H1 (cell line): Measurements from ENCODE around the gene ADAMTS16. TPM values are rescaled to one million over a fixed set of nuclear protein-coding genes. Genes with fewer than 3 reads are reported as not detected.

Experiments used
- CTCF ChIA-PET: fragments of 300-600 bp; sonication (Branson Sonifier 250); formaldehyde crosslinking; loops from one replicate; lab custom pipeline; 2021; ENCODE audit not compliant: partially characterized antibody; lab: Charles Lee
- POLR2A ChIA-PET: fragments of 300-600 bp; sonication (Branson Sonifier 250); formaldehyde crosslinking; loops from one replicate; lab custom pipeline; 2021; ENCODE audit warnings: inconsistent platforms; ENCODE audit not compliant: partially characterized antibody; lab: Charles Lee
- DNase-seq, 2 experiments: peaks; one replicate each; pipeline versions ENCODE4 v3.0.0 to v3.0.0-alpha.2; 2010 to 2022; ENCODE audit warnings: low spot score in 2 of 2, low read depth in 1 of 2, mixed read lengths in 1 of 2
- FAIRE-seq: peaks from 2 replicates; lab custom pipeline; 2011; peaks lifted over from hg19 to GRCh38; lab: Jason Lieb, UNC
- H2AFZ ChIP-seq: 2 replicates; pipeline ENCODE4 v1.8.1; 2012; ENCODE audit warnings: low read length, inconsistent platforms
- H2AK5ac ChIP-seq: 2 replicates; pipeline ENCODE4 v1.6.1; 2013; ENCODE audit warnings: low read depth, low read length
- H2BK120ac ChIP-seq: replicated peaks from 2 replicates; pipeline ENCODE3; 2013; ENCODE audit warnings: low read depth, low read length, inconsistent platforms
- H2BK12ac ChIP-seq: 2 replicates; pipeline ENCODE4 v1.6.1; 2013; ENCODE audit warnings: low read depth, low read length
- H2BK15ac ChIP-seq: 2 replicates; pipeline ENCODE4 v1.6.1; 2013; ENCODE audit warnings: low read length
- H2BK20ac ChIP-seq: 2 replicates; pipeline ENCODE4 v1.6.1; 2013; ENCODE audit warnings: low read length
- H2BK5ac ChIP-seq: 2 replicates; pipeline ENCODE4 v1.6.1; 2013; ENCODE audit warnings: low read depth, low read length
- H3K14ac ChIP-seq: 2 replicates; pipeline ENCODE4 v1.6.1; 2013; ENCODE audit warnings: inconsistent platforms; ENCODE audit not compliant: insufficient read length
- H3K18ac ChIP-seq: 2 replicates; pipeline ENCODE4 v1.6.1; 2013; ENCODE audit warnings: low read length; ENCODE audit errors: extremely low read depth
- H3K23ac ChIP-seq: 2 replicates; pipeline ENCODE4 v1.6.1; 2013; ENCODE audit warnings: inconsistent platforms; ENCODE audit not compliant: insufficient read length
- H3K23me2 ChIP-seq: 2 replicates; pipeline ENCODE4 v1.6.1; 2013; ENCODE audit warnings: low read depth, low read length
- H3K27ac ChIP-seq: 2 replicates; pipeline ENCODE4 v1.6.1; 2011; ENCODE audit warnings: low read depth, low read length, inconsistent platforms
- H3K27me3 ChIP-seq, 4 experiments: replicated peaks in 1 of 4; 1 replicate in 1 of 4; 2 replicates in 3 of 4; pipeline versions ENCODE4 v1.6.1 to v1.8.1; 2011 to 2013; ENCODE audit warnings: low read length in 3 of 4, mild to moderate bottlenecking in 3 of 4, inconsistent platforms in 2 of 4, mixed read lengths in 2 of 4, moderate library complexity in 1 of 4; ENCODE audit not compliant: control insufficient read depth in 3 of 4, insufficient read depth in 3 of 4; ENCODE audit errors: extremely low read depth in 1 of 4
- H3K36me3 ChIP-seq, 4 experiments: 2 replicates each; pipeline versions ENCODE4 v1.6.1 to v1.8.1; 2011 to 2013; ENCODE audit warnings: mild to moderate bottlenecking in 4 of 4, low read length in 3 of 4, moderate library complexity in 2 of 4, control low read depth in 1 of 4, inconsistent platforms in 1 of 4; ENCODE audit not compliant: insufficient read depth in 4 of 4, control insufficient read depth in 2 of 4
- H3K4ac ChIP-seq: replicated peaks from 2 replicates; pipeline ENCODE3; 2013; ENCODE audit warnings: low read length, low read depth, mixed read lengths, inconsistent platforms; ENCODE audit not compliant: insufficient read length
- H3K4me1 ChIP-seq, 4 experiments: replicated peaks in 1 of 4; 1 replicate in 1 of 4; 2 replicates in 3 of 4; pipeline versions ENCODE4 v1.6.1 to v1.8.1; 2011 to 2013; ENCODE audit warnings: low read length in 3 of 4, inconsistent platforms in 2 of 4, mixed read lengths in 1 of 4; ENCODE audit not compliant: insufficient read depth in 4 of 4, control insufficient read depth in 3 of 4
- H3K4me2 ChIP-seq, 2 experiments: 2 replicates each; pipeline versions ENCODE4 v1.6.1 to v1.8.1; 2011 to 2013; ENCODE audit warnings: low read depth in 2 of 2, low read length in 2 of 2, control low read depth in 1 of 2, inconsistent platforms in 1 of 2, mild to moderate bottlenecking in 1 of 2; ENCODE audit not compliant: insufficient read depth in 1 of 2
- H3K4me3 ChIP-seq, 4 experiments: fragments of 200-600, 300-600 bp in 1 of 4; sonication (generic), shearing (Covaris generic), sonication (Bioruptor Twin) in 1 of 4; 2 replicates each; pipeline versions ENCODE4 v1.5.1 to v1.8.1; 2011 to 2016; ENCODE audit warnings: low read length in 4 of 4, low read depth in 3 of 4, control low read depth in 2 of 4, inconsistent platforms in 2 of 4, mild to moderate bottlenecking in 2 of 4, mixed read lengths in 1 of 4, moderate library complexity in 1 of 4; ENCODE audit not compliant: insufficient read depth in 2 of 4; ENCODE audit errors: extremely low read depth in 1 of 4
- H3K56ac ChIP-seq: replicated peaks from 2 replicates; pipeline ENCODE3; 2013; ENCODE audit warnings: low read depth, mild to moderate bottlenecking, mixed read lengths, low read length, inconsistent platforms; ENCODE audit not compliant: insufficient read length
- H3K79me1 ChIP-seq: 2 replicates; pipeline ENCODE4 v1.6.1; 2013; ENCODE audit warnings: low read depth, low read length, control low read depth
- H3K79me2 ChIP-seq, 2 experiments: 2 replicates each; pipeline versions ENCODE4 v1.6.1 to v1.8.1; 2012 to 2013; ENCODE audit warnings: low read length in 2 of 2, mild to moderate bottlenecking in 2 of 2, inconsistent platforms in 1 of 2; ENCODE audit not compliant: insufficient read depth in 2 of 2, control insufficient read depth in 1 of 2
- H3K9ac ChIP-seq, 4 experiments: replicated peaks in 1 of 4; 1 replicate in 1 of 4; 2 replicates in 3 of 4; pipeline versions ENCODE4 v1.6.1 to v1.8.1; 2011 to 2013; ENCODE audit warnings: low read depth in 3 of 4, low read length in 3 of 4, control low read depth in 2 of 4, mild to moderate bottlenecking in 2 of 4, moderate library complexity in 2 of 4, inconsistent platforms in 1 of 4; ENCODE audit errors: extremely low read depth in 1 of 4
- H3K9me3 ChIP-seq, 2 experiments: 2 replicates each; pipeline versions ENCODE4 v1.6.1 to v1.8.1; 2012 to 2013; ENCODE audit warnings: mild to moderate bottlenecking in 2 of 2, moderate library complexity in 2 of 2, control low read depth in 1 of 2, inconsistent platforms in 1 of 2, low read depth in 1 of 2, low read length in 1 of 2, mixed read lengths in 1 of 2; ENCODE audit not compliant: insufficient read depth in 2 of 2
- H4K20me1 ChIP-seq, 2 experiments: replicated peaks in 1 of 2; 2 replicates each; pipeline versions ENCODE3 to v1.8.1; 2011 to 2013; ENCODE audit warnings: inconsistent platforms in 2 of 2, low read length in 2 of 2, mild to moderate bottlenecking in 1 of 2; ENCODE audit not compliant: insufficient read depth in 2 of 2, control insufficient read depth in 1 of 2
- H4K5ac ChIP-seq: 2 replicates; pipeline ENCODE4 v1.6.1; 2013; ENCODE audit warnings: low read length, low read depth, mixed read lengths, inconsistent platforms; ENCODE audit not compliant: insufficient read length
- H4K8ac ChIP-seq: 2 replicates; pipeline ENCODE4 v1.8.0; 2013; ENCODE audit warnings: mild to moderate bottlenecking, moderate library complexity, low read length, inconsistent platforms; ENCODE audit not compliant: insufficient read depth; ENCODE audit errors: extremely low read depth
- H4K91ac ChIP-seq: replicated peaks from 2 replicates; pipeline ENCODE3; 2013; ENCODE audit warnings: low read length, mixed read lengths, inconsistent platforms; ENCODE audit not compliant: insufficient read length
- ATF2 ChIP-seq: IDR thresholded peaks from 2 replicates; pipeline ENCODE4 v1.6.1; 2012; ENCODE audit warnings: low read length, inconsistent platforms
- CBX8 ChIP-seq: fragments of 300-800, 300-1000 bp; sonication (generic); IDR thresholded peaks from 2 replicates; pipeline ENCODE4 v1.7.1; 2016; ENCODE audit warnings: low read depth, low read length, borderline replicate concordance
- GTF2F1 ChIP-seq: IDR thresholded peaks from 2 replicates; pipeline ENCODE4 v1.6.1; 2012; ENCODE audit warnings: low read depth, low read length, improper control_type of control experiment, borderline replicate concordance
- JUND ChIP-seq: IDR thresholded peaks from 2 replicates; pipeline ENCODE4 v1.6.1; 2011; ENCODE audit warnings: mild to moderate bottlenecking, improper control_type of control experiment, low read length
- WGBS, 2 experiments: shearing (Covaris generic) in 1 of 2; methylation state at CpG; one replicate each; pipeline versions ENCODE4 v1.1.6 to v1.1.7; 2013 to 2015; ENCODE audit warnings: low lambda C conversion rate in 2 of 2, mixed read lengths in 2 of 2, inconsistent platforms in 1 of 2, low coverage in 1 of 2, missing lambda C conversion rate in 1 of 2; ENCODE audit not compliant: insufficient replicate concordance in 2 of 2, insufficient coverage in 1 of 2, insufficient read length in 1 of 2; ENCODE audit errors: extremely low coverage in 1 of 2, missing lambda C conversion rate in 1 of 2; 5-methylcytosine and 5-hydroxymethylcytosine counted together
- polyA plus RNA-seq, 7 experiments: library from polyadenylated mRNA; depleted of rRNA in 3 of 7; stranded (reverse) in 5 of 7; unstranded in 2 of 7; fragments of >200 nt in 5 of 7; fragments of 200-250 nt in 2 of 7; gene quantifications; 1 replicate in 5 of 7; 2 replicates in 1 of 7; 4 replicates in 1 of 7; pipeline versions ENCODE4 v1.2.1 to v1.2.3, GENCODE V29; 2011 to 2013; ENCODE audit warnings: missing spikeins in 2 of 7, mixed read lengths in 2 of 7
- total RNA-seq: library from RNA; stranded (reverse); fragmentation: NEBNext Ultra II Directional; extraction: Animal tissue kit (Norgen Biotek cat#: 25700); gene quantifications from 2 replicates; pipeline ENCODE4 v1.2.1, GENCODE V29; 2021

ADAMTS16 gene
- total and polyA plus RNA-seq, 2 of the 8 experiments (the other 6 are each of a cell fraction or from before 2014, with no cell fraction given) = 3.7 to 16.0 TPM

DNA sequence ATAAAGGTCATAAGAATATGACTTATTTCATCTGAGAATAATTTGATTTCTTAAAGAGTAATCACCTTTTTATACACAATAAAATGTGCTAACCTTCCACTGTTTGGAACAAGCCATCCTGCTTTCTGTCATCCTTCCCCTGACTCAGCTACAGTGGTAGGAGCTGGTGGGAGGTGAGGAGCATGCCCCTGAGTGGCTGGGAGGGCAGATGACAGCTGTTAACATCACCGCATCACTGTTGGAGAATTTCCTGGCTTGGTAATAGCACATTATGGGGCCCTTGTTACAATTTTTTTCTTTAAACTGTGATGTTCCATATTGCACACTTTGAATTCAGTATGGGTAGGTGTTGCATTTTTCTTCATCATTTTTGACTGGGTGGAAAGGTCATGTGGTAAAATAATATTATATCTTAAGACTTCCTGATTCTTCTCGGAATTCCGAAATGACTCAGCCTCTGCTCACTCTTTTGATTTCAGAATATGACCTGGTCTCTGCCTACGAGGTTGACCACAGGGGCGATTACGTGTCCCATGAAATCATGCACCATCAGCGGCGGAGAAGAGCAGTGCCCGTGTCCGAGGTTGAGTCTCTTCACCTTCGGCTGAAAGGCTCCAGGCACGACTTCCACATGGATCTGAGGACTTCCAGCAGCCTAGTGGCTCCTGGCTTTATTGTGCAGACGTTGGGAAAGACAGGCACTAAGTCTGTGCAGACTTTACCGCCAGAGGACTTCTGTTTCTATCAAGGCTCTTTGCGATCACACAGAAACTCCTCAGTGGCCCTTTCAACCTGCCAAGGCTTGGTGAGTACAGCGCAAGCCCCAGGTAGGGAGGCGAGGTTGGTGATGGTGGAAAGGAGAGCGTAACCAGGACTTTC, 5.8 kb downstream of the ADAMTS16 start:
- Histone ChIP-seq H3K9ac (no peak overlapping the region), H3K79me1 (0 out of 2 replicates have a peak, but pooled peaks cover 2% of the 10 kb centered on the region), H3K79me2 (peaks cover 0 to 6% of the 10 kb centered on the region in 2 experiments; a peak in 2 of 4 replicates), H3K4me2 (no peak overlapping the region), H3K14ac (no peak overlapping the region), H2BK15ac (no peak overlapping the region), H3K18ac (no peak overlapping the region), H3K4me1 (peaks cover 2 to 3% (median 3%) of the 10 kb centered on the region in 4 experiments; a peak in 4 of 7 replicates), H2BK20ac (no peak overlapping the region), H3K27me3 (peaks cover 0 to 5% (median 2%) of the 10 kb centered on the region in 4 experiments; a peak in 3 of 7 replicates), H4K20me1 (peaks cover 0 to 1% of the 10 kb centered on the region in 2 experiments), H4K5ac (no peak overlapping the region), H3K36me3 (peaks cover 0 to 26% (median 11%) of the 10 kb centered on the region in 4 experiments; a peak in 5 of 8 replicates), H3K23me2 (peaks cover 3% of the 10 kb centered on the region; the same call in 1 of the 2 replicates), H2BK12ac (peak overlapping the region; percentile 39; the same call in 1 of the 2 replicates), H3K23ac (no peak overlapping the region), H4K91ac (no peak overlapping the region), H4K8ac (no peak overlapping the region), H2BK5ac (peak overlapping the region; percentile 19; the same call in 1 of the 2 replicates), H3K4ac (no peak overlapping the region), H2BK120ac (no peak overlapping the region), H3K56ac (no peak overlapping the region), H3K9me3 (peaks cover 6 to 8% of the 10 kb centered on the region in 2 experiments), H2AFZ (no peak overlapping the region), H3K4me3 (no peak overlapping the region), H2AK5ac (no peak overlapping the region), H3K27ac (no peak overlapping the region)
- DNase-seq (no peak), FAIRE-seq (no peak)
- ChIA-PET CTCF (interaction anchor here (0.5 to 3.8 kb wide), 3 partner anchors 273 to 1129 kb away, joined by 3 to 25 read pairs (median 3); no protein-coding TSS in a partner anchor), POLR2A (interaction anchor here (2.6 kb wide), 1 partner anchor 38 kb away, joined by 6 read pairs; no protein-coding TSS in a partner anchor)
- 93% methylated on average over 18 of the region's 18 CpGs; no CpG with 5 or more reads in 1 of the 2 experiments for WGBS, 2 experiments
- no peak for TF ChIP-seq ATF2
- no peak for TF ChIP-seq JUND
- TF ChIP-seq GTF2F1 = no peak
- TF ChIP-seq CBX8 = no peak
